Measurements from ENCODE around the gene TCTN2.

Gene TCTN2

DNA sequence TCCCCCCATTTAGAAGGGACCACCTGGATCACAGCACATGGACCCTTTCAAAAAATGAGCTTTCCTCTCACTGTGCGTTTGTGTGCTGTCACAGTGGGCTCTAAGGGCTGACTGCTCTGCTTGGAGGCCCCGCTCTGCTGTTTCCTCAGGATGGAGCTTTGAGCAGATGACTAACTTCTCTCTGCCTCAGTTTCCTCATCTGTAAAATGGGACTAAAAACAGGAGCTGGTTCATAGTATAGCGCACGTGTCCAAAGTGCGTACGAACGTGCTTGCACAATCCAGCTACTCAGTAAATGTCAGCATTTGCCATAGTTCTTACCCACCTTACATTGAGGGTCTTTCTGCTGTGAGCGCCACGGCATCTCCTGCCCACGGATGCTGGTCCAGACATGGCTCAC is 78.4 kb downstream of the TCTN2 start:
- no peak overlapping the region for H3K4me3 ChIP-seq (ENCODE audit: low read length)

DNA sequence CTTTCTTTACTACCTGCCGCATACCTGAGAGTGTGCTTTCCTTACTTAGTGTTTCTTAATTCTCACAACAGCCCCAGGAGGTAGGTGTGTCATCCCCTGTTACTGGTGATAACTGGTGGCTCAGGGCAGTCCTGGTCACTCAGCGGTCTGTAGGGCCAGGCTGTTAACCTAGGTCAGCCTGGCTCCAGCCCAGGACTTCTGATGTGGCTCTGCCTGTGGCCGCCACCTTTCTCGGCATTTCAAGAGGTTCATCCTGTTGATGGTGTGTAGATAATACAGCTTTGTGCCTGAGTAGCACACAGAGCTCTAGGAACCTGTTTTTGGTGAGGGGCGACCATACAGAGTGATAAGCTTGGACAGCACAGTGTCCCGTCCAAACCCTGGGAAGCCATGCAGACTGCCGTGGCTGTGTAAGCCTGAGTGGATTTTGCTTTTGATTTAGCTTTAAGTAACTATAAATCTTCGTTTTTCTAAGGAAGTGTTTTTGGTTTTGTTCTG is 79.3 kb downstream of the TCTN2 start:
- Histone ChIP-seq H3K4me1 (ENCODE audit: control insufficient read depth, insufficient read depth, low read length) (no peaks in the 10 kb centered on the region), H3K4me3 (ENCODE audit: low read length) (no peak overlapping the region), H3K27me3 (ENCODE audit: control insufficient read depth, insufficient read depth, low read length) (no peaks in the 10 kb centered on the region), H3K36me3 (ENCODE audit: control insufficient read depth, insufficient read depth, low read length) (peaks cover 11% of the 10 kb centered on the region), H3K9me3 (ENCODE audit: control insufficient read depth, low read length) (no peaks in the 10 kb centered on the region), H3K9ac (ENCODE audit: low read length) (no peak overlapping the region)

More for the DNA sequence above, 78.4 kb downstream of the TCTN2 start:
- Histone ChIP-seq H3K27me3 (ENCODE audit: control insufficient read depth, insufficient read depth, low read length) (no peaks in the 10 kb centered on the region), H3K9ac (ENCODE audit: low read length) (no peak overlapping the region), H3K4me1 (ENCODE audit: control insufficient read depth, insufficient read depth, low read length) (no peaks in the 10 kb centered on the region), H3K9me3 (ENCODE audit: control insufficient read depth, low read length) (no peaks in the 10 kb centered on the region), H3K36me3 (ENCODE audit: control insufficient read depth, insufficient read depth, low read length) (peaks cover 17% of the 10 kb centered on the region)

DNA sequence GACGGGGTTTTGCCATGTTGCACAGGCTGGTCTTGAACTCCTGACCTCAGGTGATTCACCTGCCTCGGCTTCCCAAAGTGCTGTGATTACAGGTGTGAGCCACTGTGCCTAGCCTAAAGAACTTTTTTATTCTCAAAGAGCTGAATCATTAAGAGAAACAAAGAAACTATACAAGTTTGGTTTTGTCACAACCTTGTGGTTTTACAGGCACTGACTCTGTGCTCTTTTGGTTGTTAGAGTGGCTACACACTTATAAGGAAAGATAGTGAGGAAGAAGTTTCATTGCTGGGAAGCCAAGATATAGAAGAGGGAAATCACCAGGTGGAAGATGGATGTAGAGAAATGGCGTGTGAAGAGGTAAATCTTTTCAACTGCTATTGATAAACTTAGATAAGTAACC is 81.1 kb downstream of the TCTN2 start:
- no peaks in the 10 kb centered on the region for H3K27me3 ChIP-seq (ENCODE audit: control insufficient read depth, insufficient read depth, low read length)
- no peaks in the 10 kb centered on the region for H3K9me3 ChIP-seq (ENCODE audit: control insufficient read depth, low read length)
- H3K36me3 ChIP-seq (ENCODE audit: control insufficient read depth, insufficient read depth, low read length): peaks cover 11% of the 10 kb centered on the region
- no peak overlapping the region for H3K9ac ChIP-seq (ENCODE audit: low read length)
- no peaks in the 10 kb centered on the region for H3K4me1 ChIP-seq (ENCODE audit: control insufficient read depth, insufficient read depth, low read length)
- H3K4me3 ChIP-seq (ENCODE audit: low read length): no peak overlapping the region

DNA sequence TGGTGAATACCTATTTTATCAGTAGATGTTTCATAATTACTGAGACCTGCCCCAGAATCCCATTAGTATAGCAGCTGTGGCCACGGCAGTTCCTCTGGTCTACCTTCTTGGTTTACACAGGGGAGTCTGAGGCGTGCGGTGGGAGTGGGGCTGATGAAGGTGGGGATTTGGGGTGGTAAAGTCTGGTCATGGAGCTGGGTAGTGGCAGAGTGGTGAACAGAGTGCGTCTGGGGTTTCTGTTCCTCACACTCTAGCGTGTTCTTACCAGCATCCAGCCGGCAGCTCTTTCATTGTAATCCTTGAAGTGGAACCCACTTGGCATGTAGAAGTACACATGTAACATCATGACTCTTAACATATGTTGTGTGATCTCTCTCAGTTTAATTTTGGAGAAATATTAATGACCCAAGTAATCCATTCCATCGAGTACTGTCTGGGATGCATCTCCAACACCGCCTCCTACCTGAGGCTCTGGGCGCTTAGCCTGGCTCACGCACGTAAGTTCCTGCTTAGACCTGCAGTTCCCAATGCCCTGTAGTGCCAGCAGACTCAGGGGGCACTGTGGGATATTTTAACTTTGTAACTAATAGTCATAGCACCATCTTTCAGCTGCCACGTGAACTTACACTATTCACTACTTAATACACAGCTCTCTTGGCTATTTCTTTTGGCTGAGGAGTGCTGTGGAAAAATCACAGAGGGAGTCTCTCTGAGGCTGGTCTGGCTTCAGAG is 83.3 kb downstream of the TCTN2 start:
- Histone ChIP-seq H3K9me3 (ENCODE audit: control insufficient read depth, low read length) (no peaks in the 10 kb centered on the region), H3K4me1 (ENCODE audit: control insufficient read depth, insufficient read depth, low read length) (no peaks in the 10 kb centered on the region), H3K36me3 (ENCODE audit: control insufficient read depth, insufficient read depth, low read length) (peaks cover 5% of the 10 kb centered on the region), H3K9ac (ENCODE audit: low read length) (no peak overlapping the region), H3K27me3 (ENCODE audit: control insufficient read depth, insufficient read depth, low read length) (no peaks in the 10 kb centered on the region), H3K4me3 (ENCODE audit: low read length) (no peak overlapping the region)

DNA sequence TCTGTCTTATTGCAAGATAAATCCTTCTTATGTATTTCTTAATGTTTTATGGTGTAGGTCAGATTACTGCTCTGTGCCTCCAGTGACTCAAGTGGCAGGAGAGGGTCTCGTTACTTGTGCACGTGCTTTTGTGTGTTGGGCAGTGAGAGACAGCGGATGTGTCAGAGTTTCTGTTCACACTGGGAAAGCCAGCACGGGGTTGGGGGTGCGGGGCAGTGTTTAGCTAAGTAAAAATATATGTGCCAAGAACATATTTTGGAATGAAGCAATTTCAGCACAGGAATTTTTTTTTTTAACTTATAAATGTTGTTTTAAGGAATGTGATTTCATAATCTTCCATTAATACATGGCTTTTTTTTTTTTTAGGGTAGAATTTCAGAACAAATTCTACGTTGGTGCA is 86.6 kb downstream of the TCTN2 start:
- Histone ChIP-seq H3K4me1 (ENCODE audit: control insufficient read depth, insufficient read depth, low read length) (peaks cover 3% of the 10 kb centered on the region), H3K9ac (ENCODE audit: low read length) (no peak overlapping the region)

More for the DNA sequence above, 86.6 kb downstream of the TCTN2 start:
- Histone ChIP-seq H3K27me3 (ENCODE audit: control insufficient read depth, insufficient read depth, low read length) (peaks cover 6% of the 10 kb centered on the region), H3K4me3 (ENCODE audit: low read length) (no peak overlapping the region), H3K9me3 (ENCODE audit: control insufficient read depth, low read length) (no peaks in the 10 kb centered on the region), H3K36me3 (ENCODE audit: control insufficient read depth, insufficient read depth, low read length) (no peaks in the 10 kb centered on the region)
